Muscle layer of colon (tissue), 2 donors: ENCODE data around the gene ARHGEF10L.

ENCODE experiments used
- H3K27ac ChIP-seq: one replicate; pipeline ENCODE4 v1.7.0; 2013; ENCODE audit warnings: low read depth, mild to moderate bottlenecking, low read length, moderate library complexity
- H3K27me3 ChIP-seq, 2 donors: one replicate each; pipeline ENCODE4 v1.7.0; 2013; ENCODE audit warnings: low read length in 2 of 2, mild to moderate bottlenecking in 2 of 2; ENCODE audit not compliant: insufficient read depth in 2 of 2, control insufficient read depth in 1 of 2
- H3K36me3 ChIP-seq: one replicate; pipeline ENCODE4 v1.7.0; 2013; ENCODE audit warnings: mild to moderate bottlenecking, low read length; ENCODE audit not compliant: insufficient read depth
- H3K4me1 ChIP-seq: one replicate; pipeline ENCODE4 v1.7.0; 2013; ENCODE audit warnings: mild to moderate bottlenecking, low read length; ENCODE audit not compliant: insufficient read depth
- H3K4me3 ChIP-seq, 2 donors: one replicate each; pipeline ENCODE4 v1.7.0; 2013; ENCODE audit warnings: low read length in 2 of 2, low read depth in 1 of 2, mild to moderate bottlenecking in 1 of 2, moderate library complexity in 1 of 2
- H3K9ac ChIP-seq: one replicate; pipeline ENCODE4 v1.7.0; 2013; ENCODE audit warnings: low read length
- H3K9me3 ChIP-seq: one replicate; pipeline ENCODE4 v1.7.0; 2013; ENCODE audit warnings: mild to moderate bottlenecking, low read length
- donor health status: abdominal sarcoma.
- donor health status: Adenocarcinoma of cecum.

ARHGEF10L gene

GRCh38 chr1:17565461-17566252 lies 26.2 kb downstream of the ARHGEF10L start:
- Histone ChIP-seq H3K27ac (no peak overlapping the region), H3K36me3 (no peaks in the 10 kb centered on the region), H3K27me3 (no peaks in the 10 kb centered on the region), H3K4me3 (no peak overlapping the region), H3K9ac (no peak overlapping the region), H3K9me3 (no peaks in the 10 kb centered on the region), H3K4me1 (peaks cover 98% of the 10 kb centered on the region)

GRCh38 chr1:17566417-17566816 lies 26.9 kb downstream of the ARHGEF10L start:
- H3K4me1 ChIP-seq: peaks cover 96% of the 10 kb centered on the region
- H3K27me3 ChIP-seq: no peaks in the 10 kb centered on the region
- H3K9me3 ChIP-seq: no peaks in the 10 kb centered on the region
- no peak overlapping the region for H3K9ac ChIP-seq
- H3K27ac ChIP-seq: peak overlapping the region; percentile 3
- H3K4me3 ChIP-seq: no peak overlapping the region
- H3K36me3 ChIP-seq: no peaks in the 10 kb centered on the region

- Histone ChIP-seq H3K9me3 (no peaks in the 10 kb centered on the region), H3K27me3 (no peaks in the 10 kb centered on the region), H3K36me3 (no peaks in the 10 kb centered on the region), H3K4me3 (no peak overlapping the region), H3K4me1 (peaks cover 95% of the 10 kb centered on the region), H3K27ac (no peak overlapping the region), H3K9ac (no peak overlapping the region)
Measured at GRCh38 chr1:17566892-17567291, 27.4 kb downstream of the ARHGEF10L start.

GRCh38 chr1:17567582-17567981 lies 28.1 kb downstream of the ARHGEF10L start:
- no peak overlapping the region for H3K4me3 ChIP-seq
- H3K27ac ChIP-seq: peak overlapping the region; percentile 87
- H3K36me3 ChIP-seq: no peaks in the 10 kb centered on the region
- H3K9ac ChIP-seq: no peak overlapping the region
- peaks cover 92% of the 10 kb centered on the region for H3K4me1 ChIP-seq
- H3K27me3 ChIP-seq: no peaks in the 10 kb centered on the region
- no peaks in the 10 kb centered on the region for H3K9me3 ChIP-seq

GRCh38 chr1:17568014-17568900 lies 28.8 kb downstream of the ARHGEF10L start:
- Histone ChIP-seq H3K4me3 (peak overlapping the region in 1 of 2 donors; percentile 6), H3K9ac (peak overlapping the region; percentile 11), H3K36me3 (no peaks in the 10 kb centered on the region), H3K9me3 (no peaks in the 10 kb centered on the region), H3K27ac (peak overlapping the region; percentile 87), H3K4me1 (peaks cover 86% of the 10 kb centered on the region), H3K27me3 (no peaks in the 10 kb centered on the region)

GRCh38 chr1:17569200-17570139 lies 30.0 kb downstream of the ARHGEF10L start:
- Histone ChIP-seq H3K27ac (peak overlapping the region; percentile 87), H3K4me3 (peak overlapping the region in 1 of 2 donors; percentile 6), H3K27me3 (no peaks in the 10 kb centered on the region), H3K9me3 (no peaks in the 10 kb centered on the region), H3K36me3 (no peaks in the 10 kb centered on the region), H3K4me1 (peaks cover 84% of the 10 kb centered on the region), H3K9ac (peak overlapping the region; percentile 11)

GRCh38 chr1:17570228-17570627 lies 30.7 kb downstream of the ARHGEF10L start:
- Histone ChIP-seq H3K27ac (peak overlapping the region; percentile 87), H3K27me3 (no peaks in the 10 kb centered on the region), H3K9ac (no peak overlapping the region), H3K36me3 (no peaks in the 10 kb centered on the region), H3K4me1 (peaks cover 84% of the 10 kb centered on the region), H3K9me3 (no peaks in the 10 kb centered on the region), H3K4me3 (no peak overlapping the region)

GRCh38 chr1:17572264-17572985 lies 32.9 kb downstream of the ARHGEF10L start:
- no peaks in the 10 kb centered on the region for H3K27me3 ChIP-seq
- no peak overlapping the region for H3K9ac ChIP-seq
- no peak overlapping the region for H3K27ac ChIP-seq
- H3K4me1 ChIP-seq: peaks cover 68% of the 10 kb centered on the region
- no peak overlapping the region for H3K4me3 ChIP-seq
- H3K36me3 ChIP-seq: no peaks in the 10 kb centered on the region
- no peaks in the 10 kb centered on the region for H3K9me3 ChIP-seq

- peaks cover 56% of the 10 kb centered on the region for H3K4me1 ChIP-seq
- no peaks in the 10 kb centered on the region for H3K9me3 ChIP-seq
- H3K27ac ChIP-seq: peak overlapping the region; percentile 7
- no peaks in the 10 kb centered on the region for H3K36me3 ChIP-seq
- no peak overlapping the region for H3K4me3 ChIP-seq
- H3K27me3 ChIP-seq: no peaks in the 10 kb centered on the region
- H3K9ac ChIP-seq: no peak overlapping the region
Measured at GRCh38 chr1:17573518-17574041, 34.1 kb downstream of the ARHGEF10L start.

- no peaks in the 10 kb centered on the region for H3K9me3 ChIP-seq
- peaks cover 47% of the 10 kb centered on the region for H3K4me1 ChIP-seq
- no peak overlapping the region for H3K27ac ChIP-seq
- H3K27me3 ChIP-seq: no peaks in the 10 kb centered on the region
- H3K36me3 ChIP-seq: no peaks in the 10 kb centered on the region
- no peak overlapping the region for H3K9ac ChIP-seq
- no peak overlapping the region for H3K4me3 ChIP-seq
Measured at GRCh38 chr1:17574516-17574915, 35.0 kb downstream of the ARHGEF10L start.
